ENCODE data around the gene SRM. TPM values are rescaled to one million over a fixed set of nuclear protein-coding genes. Genes with fewer than 3 reads are reported as not detected.
"Not testable (repeated sequence)": the region's sequence is repeated elsewhere in the genome, so short reads cannot be mapped to it uniquely, and the experiment has no call there.

The SRM gene
- total RNA-seq, 1 donor from 2014 or later = 346 TPM

GRCh38 chr1:11072216-11072917 is 12.5 kb upstream of the SRM start:
- Mint-ChIP-seq H3K9me3 (no peaks in the 10 kb centered on the region), H3K4me3 (no peak overlapping the region), H3K27ac (peak overlapping the region; percentile 36), H3K27me3 (no peaks in the 10 kb centered on the region), H3K4me1 (peaks cover 3% of the 10 kb centered on the region), H3K36me3 (ENCODE audit: low read depth) (peaks cover 59% of the 10 kb centered on the region)
- intact Hi-C loops (cut with micrococcal nuclease) = no loop called here
- no peak for DNase-seq

GRCh38 chr1:11071463-11072215 is 11.8 kb upstream of the SRM start:
- intact Hi-C loops (cut with micrococcal nuclease) = no loop called here
- Mint-ChIP-seq H3K27me3 (no peaks in the 10 kb centered on the region), H3K36me3 (ENCODE audit: low read depth) (peaks cover 58% of the 10 kb centered on the region), H3K4me1 (peaks cover 3% of the 10 kb centered on the region), H3K27ac (no peak overlapping the region), H3K9me3 (no peaks in the 10 kb centered on the region), H3K4me3 (no peak overlapping the region)
- no peak for DNase-seq

DNA sequence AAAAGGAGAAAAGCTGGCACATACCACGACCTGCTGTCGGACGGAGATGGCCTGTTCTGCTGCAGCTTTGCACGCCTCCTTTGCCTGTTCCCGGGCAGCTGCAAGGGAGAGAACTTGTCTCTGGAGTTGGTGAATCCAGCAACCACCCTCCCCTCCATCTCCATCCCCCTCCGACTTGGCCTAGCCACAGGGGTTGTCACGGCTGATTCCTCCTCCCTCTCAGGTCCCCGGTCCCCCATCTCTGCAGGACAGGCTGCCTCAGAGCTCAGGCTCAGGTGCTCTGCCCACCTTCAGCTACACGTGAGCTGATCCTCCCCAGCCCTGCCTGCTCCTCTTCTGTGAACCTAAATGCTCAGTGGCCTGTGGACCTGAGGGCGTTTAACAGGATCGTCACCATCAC is 11.1 kb upstream of the SRM start:
- intact Hi-C loops (cut with micrococcal nuclease) = no loop called here
- no peak overlapping the region for H3K27ac Mint-ChIP-seq
- no peak for DNase-seq
- H3K4me1 Mint-ChIP-seq = peaks cover 3% of the 10 kb centered on the region
- no peaks in the 10 kb centered on the region for H3K9me3 Mint-ChIP-seq
- no peaks in the 10 kb centered on the region for H3K27me3 Mint-ChIP-seq
- no peak overlapping the region for H3K4me3 Mint-ChIP-seq
- H3K36me3 Mint-ChIP-seq (ENCODE audit: low read depth) = peaks cover 56% of the 10 kb centered on the region

GRCh38 chr1:11068600-11069473 is 9.0 kb upstream of the SRM start:
- no peaks in the 10 kb centered on the region for H3K27me3 Mint-ChIP-seq
- no peaks in the 10 kb centered on the region for H3K9me3 Mint-ChIP-seq
- no peak overlapping the region for H3K27ac Mint-ChIP-seq
- H3K4me3 Mint-ChIP-seq = no peak overlapping the region
- H3K4me1 Mint-ChIP-seq = peaks cover 3% of the 10 kb centered on the region
- H3K36me3 Mint-ChIP-seq (ENCODE audit: low read depth) = peaks cover 59% of the 10 kb centered on the region
- intact Hi-C loops (cut with micrococcal nuclease) = no loop called here
- DNase-seq = no peak

DNA sequence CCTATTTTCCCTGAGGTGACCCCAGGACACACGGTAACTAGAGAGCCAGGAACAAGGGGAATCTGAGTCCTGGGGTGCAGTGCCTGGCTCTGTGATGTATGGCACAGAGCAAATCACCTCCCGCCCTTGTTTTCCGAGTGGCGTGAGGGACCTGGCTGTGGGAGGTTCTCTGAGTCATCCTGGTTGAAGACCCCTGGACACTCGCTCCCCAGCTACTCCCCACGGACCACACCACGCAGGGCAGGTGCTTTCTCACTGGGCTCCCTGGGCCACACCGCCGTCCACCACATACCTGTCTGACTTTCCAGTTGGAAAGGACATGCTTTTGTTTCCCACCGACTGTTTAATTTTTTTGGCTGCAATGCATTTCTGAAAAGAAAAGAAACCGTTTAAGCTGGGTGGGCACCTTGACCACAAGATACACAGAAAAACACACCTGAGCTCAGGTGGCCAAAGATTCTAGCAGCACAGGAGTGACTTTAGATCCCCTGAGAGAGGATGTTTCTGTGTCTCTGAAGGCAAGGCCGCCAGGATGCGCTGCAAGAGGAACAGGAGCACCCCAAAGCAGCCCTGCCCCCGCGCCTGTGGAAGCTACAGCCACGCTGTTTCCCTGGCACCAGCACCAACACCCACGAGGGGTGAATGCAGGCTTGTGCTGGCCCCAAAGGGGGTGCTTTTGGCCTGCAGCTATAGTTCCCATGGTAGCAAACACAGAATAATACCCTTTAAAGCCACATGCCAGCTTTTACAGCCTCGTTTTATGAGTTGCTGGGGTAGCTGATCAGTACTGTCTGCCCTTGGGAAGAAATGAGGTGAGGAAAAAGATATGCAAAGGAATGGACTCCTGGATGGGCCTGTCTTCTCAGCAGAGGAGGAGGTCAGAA is 8.1 kb upstream of the SRM start:
- Mint-ChIP-seq H3K4me1 (peaks cover 10% of the 10 kb centered on the region), H3K36me3 (ENCODE audit: low read depth) (peaks cover 61% of the 10 kb centered on the region), H3K27me3 (no peaks in the 10 kb centered on the region), H3K27ac (no peak overlapping the region), H3K9me3 (no peaks in the 10 kb centered on the region), H3K4me3 (no peak overlapping the region)
- no peak for DNase-seq
- intact Hi-C loops (cut with micrococcal nuclease) = no loop called here

- Mint-ChIP-seq H3K27ac (no peak overlapping the region), H3K9me3 (no peaks in the 10 kb centered on the region), H3K4me3 (no peak overlapping the region), H3K27me3 (no peaks in the 10 kb centered on the region), H3K36me3 (ENCODE audit: low read depth) (peaks cover 55% of the 10 kb centered on the region), H3K4me1 (peaks cover 25% of the 10 kb centered on the region)
- intact Hi-C loops (cut with micrococcal nuclease) = no loop called here
- no peak for DNase-seq
Observed at GRCh38 chr1:11065796-11066195, 6.0 kb upstream of the SRM start.

DNA sequence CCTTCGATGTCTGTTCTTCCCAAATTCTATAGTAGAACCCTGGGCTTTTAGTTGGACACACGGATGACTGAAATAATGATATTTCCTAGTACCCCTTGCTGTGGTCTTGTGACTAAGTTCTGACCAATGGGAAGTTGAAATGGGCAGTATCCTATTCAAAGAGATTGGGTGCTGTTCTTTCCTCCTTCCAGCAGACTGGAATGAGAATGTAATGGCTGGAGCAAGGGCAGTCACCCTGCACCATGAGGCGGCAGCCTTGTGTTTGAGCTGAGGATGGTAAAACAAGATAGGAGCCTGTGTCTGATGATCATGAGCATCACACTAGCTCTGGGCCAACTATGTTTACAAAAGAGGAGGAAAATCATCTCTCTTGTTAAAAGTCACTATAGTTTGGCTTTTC is 5.1 kb upstream of the SRM start:
- peaks cover 57% of the 10 kb centered on the region for H3K36me3 Mint-ChIP-seq (ENCODE audit: low read depth)
- H3K27ac Mint-ChIP-seq = no peak overlapping the region
- peaks cover 29% of the 10 kb centered on the region for H3K4me1 Mint-ChIP-seq
- no peak overlapping the region for H3K4me3 Mint-ChIP-seq
- no peaks in the 10 kb centered on the region for H3K27me3 Mint-ChIP-seq
- intact Hi-C loops (cut with micrococcal nuclease) = loop anchor here (5.0 kb wide), 1 partner anchor 197 kb away; the partner anchor contains the start of gene MTOR
- DNase-seq = no peak
- H3K9me3 Mint-ChIP-seq = no peaks in the 10 kb centered on the region

DNA sequence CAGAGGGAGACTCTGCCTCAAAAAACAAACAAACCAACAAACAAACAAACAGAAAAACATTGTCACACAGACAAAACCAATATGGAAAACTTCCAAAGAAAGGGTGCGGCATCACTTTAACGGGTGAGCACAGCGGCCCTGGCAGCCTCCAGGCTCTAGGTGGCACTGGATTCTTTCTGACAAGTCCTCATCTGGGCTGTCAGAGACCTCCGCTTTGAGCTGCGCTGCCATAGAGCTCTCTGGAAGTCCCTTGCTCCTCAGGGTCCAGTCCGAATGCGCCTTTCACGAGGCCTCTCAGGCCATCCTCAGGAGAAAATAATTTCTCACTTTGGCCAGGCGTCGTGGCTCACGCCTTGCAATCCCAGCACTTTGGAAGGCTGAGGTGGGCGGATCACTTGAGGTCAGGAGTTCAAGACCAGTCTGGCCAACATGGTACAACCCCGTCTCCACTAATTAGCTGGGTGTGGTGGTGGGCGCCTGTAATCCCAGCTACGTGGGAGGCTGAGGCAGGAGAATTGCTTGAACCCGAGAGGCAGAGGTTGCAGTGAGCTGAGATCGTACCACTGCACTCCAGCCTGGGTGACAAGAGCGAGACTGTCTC is 4.2 kb upstream of the SRM start:
- H3K36me3 Mint-ChIP-seq (ENCODE audit: low read depth) = peaks cover 54% of the 10 kb centered on the region
- H3K9me3 Mint-ChIP-seq, DNase-seq, H3K27me3 Mint-ChIP-seq, H3K4me3 Mint-ChIP-seq, H3K27ac Mint-ChIP-seq: not testable (repeated sequence)
- intact Hi-C loops (cut with micrococcal nuclease) = loop anchor here (5.0 kb wide), 1 partner anchor 198 kb away; the partner anchor contains the start of gene MTOR
- peaks cover 25% of the 10 kb centered on the region for H3K4me1 Mint-ChIP-seq

DNA sequence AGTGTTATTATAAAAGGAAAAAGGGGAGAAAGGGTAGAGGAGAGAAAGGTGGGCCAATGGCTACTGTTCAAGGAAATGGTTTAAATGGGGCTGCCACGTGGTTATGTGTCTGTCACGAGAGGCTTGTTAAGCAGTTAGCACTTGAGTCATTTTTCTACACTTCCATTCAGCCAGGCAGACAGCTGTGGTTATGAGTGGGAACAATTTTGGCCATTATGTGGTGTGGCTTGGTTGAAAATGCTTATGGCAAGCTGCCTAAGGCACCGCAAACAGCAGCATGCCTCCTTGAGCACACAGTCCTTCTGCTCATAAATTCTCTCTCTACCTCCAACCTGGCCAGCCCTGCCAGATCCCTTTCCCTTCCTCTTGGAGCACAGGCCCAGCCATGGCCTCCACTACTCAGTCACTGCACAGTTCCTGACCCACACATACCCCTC is 3.2 kb upstream of the SRM start:
- Mint-ChIP-seq H3K36me3 (ENCODE audit: low read depth) (peaks cover 57% of the 10 kb centered on the region), H3K27ac (peak overlapping the region; percentile 62), H3K9me3 (no peaks in the 10 kb centered on the region), H3K27me3 (no peaks in the 10 kb centered on the region), H3K4me1 (peaks cover 27% of the 10 kb centered on the region), H3K4me3 (peak overlapping the region; percentile 51)
- intact Hi-C loops (cut with micrococcal nuclease) = loop anchor here (5.0 kb wide), 1 partner anchor 199 kb away; the partner anchor contains the start of gene MTOR
- DNase-seq = peak; percentile 77

DNA sequence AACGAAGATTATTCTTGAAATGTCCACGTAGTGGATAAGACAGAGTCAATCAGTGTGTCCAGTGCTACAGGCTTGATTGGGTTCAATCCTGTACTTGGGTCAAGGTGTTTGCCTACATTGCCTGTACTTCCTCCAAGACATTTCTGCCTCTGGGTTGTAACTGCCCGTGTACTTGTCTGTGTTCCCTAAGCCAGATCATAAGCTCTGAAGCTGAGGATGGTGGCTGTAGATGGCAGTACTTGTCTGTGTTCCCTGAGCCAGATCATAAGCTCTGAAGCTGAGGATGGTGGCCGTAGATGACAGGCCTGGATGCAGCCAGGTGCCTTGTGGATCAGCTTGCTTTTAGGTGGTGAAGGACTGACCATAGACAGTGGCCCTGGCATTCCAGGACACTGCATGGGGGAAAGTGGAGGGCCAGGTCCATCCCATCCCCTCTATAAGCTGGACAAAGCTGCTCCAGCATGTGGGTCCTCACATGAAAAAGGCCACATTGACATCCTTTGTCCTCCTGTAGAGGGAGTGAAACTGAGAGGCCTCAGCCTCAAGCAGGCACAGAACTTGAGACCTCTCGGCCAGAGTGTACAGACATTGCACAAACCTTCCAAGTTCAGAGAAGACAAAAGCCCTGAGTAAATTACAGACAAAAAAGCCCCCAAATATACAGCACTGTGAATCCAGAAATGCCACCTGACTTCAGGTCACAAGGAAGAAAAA is 2.0 kb upstream of the SRM start:
- no peak for DNase-seq
- Mint-ChIP-seq H3K4me1 (peaks cover 31% of the 10 kb centered on the region), H3K27me3 (no peaks in the 10 kb centered on the region)

DNA sequence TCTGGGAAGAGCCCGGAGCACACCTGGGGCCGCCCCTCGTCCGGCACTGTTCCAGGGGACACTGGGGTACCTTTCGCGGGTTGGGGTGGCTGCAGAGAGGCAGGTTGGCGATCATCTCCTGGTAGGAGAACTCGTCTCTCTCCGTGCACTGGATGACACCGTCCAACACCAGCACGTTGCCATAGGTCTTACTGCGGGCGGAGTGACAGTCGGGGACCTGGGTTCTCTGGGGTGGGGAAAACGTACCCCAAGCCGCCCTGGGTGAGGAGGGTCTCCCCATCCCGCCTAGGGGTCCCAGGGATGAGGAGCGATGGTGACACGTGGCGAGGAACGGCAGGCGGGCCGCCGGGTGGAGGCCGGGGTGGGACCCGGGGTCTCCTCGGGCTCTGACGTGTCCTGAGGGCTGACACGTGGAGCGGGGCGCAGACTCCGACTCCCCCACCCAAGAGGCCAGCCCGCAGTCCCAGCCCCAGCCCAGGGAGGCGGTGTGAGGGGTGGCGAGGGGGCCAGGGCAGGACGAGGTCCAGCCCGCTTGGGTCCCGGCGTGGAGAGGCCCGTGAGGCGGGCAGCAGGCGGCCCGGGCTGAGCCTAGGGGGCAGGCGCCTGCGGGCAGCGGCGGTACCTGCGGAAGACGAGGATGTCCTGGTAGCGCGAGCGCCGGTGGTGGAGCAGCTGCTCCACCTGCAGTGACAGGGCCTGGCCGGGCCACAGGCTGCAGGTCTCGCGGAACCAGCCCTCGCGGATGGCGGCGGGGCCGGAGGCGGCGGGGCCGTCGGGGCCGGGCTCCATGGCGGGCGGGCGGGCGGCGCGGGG is 457 bp downstream of the SRM start:
- no peaks in the 10 kb centered on the region for H3K9me3 Mint-ChIP-seq
- peak overlapping the region; percentile 92 for H3K27ac Mint-ChIP-seq
- no peaks in the 10 kb centered on the region for H3K27me3 Mint-ChIP-seq
- peak overlapping the region; percentile 98 for H3K4me3 Mint-ChIP-seq
- H3K4me1 Mint-ChIP-seq = peaks cover 31% of the 10 kb centered on the region
- peak; percentile 67 for DNase-seq
- intact Hi-C loops (cut with micrococcal nuclease) = no loop called here
- H3K36me3 Mint-ChIP-seq (ENCODE audit: low read depth) = peaks cover 54% of the 10 kb centered on the region

More for the DNA sequence above, 2.0 kb upstream of the SRM start:
- peak overlapping the region; percentile 96 for H3K4me3 Mint-ChIP-seq
- peak overlapping the region; percentile 58 for H3K27ac Mint-ChIP-seq
- H3K9me3 Mint-ChIP-seq = no peaks in the 10 kb centered on the region
- intact Hi-C loops (cut with micrococcal nuclease) = loop anchor here (2.0 to 5.0 kb wide), 4 partner anchors 25 to 200 kb away; partner anchors contain the start of genes EXOSC10, MTOR and TARDBP
- peaks cover 63% of the 10 kb centered on the region for H3K36me3 Mint-ChIP-seq (ENCODE audit: low read depth)

Data from activated CD4-positive, alpha-beta T cell treated with anti-CD3 and anti-CD28 coated beads, Interleukin-2, amount 10 ng/mL, durations not matched to agents 24 days and 14 days (primary cell).